NT2/D1 (cell line): Measurements from ENCODE around the gene ABCA3.

Experiments used
- DNase-seq: peaks from one replicate; pipeline ENCODE4 v3.0.0-alpha.2; 2011; ENCODE audit warnings: low read depth, low spot score
- H3K27me3 ChIP-seq: 2 replicates; pipeline ENCODE4 v1.6.0; 2011; ENCODE audit warnings: mild to moderate bottlenecking; ENCODE audit not compliant: insufficient read length, insufficient read depth
- H3K36me3 ChIP-seq: 2 replicates; pipeline ENCODE4 v1.6.1; 2011; ENCODE audit warnings: mild to moderate bottlenecking, low read length, mixed read lengths; ENCODE audit not compliant: insufficient read depth, insufficient read length
- H3K4me1 ChIP-seq: 2 replicates; pipeline ENCODE4 v1.5.1; 2011; ENCODE audit not compliant: insufficient read depth, insufficient read length
- H3K4me3 ChIP-seq: 2 replicates; pipeline ENCODE4 v1.5.1; 2011; ENCODE audit warnings: low read depth; ENCODE audit not compliant: insufficient read length
- H3K9ac ChIP-seq: 2 replicates; pipeline ENCODE4 v1.6.0; 2011; ENCODE audit warnings: low read depth; ENCODE audit not compliant: insufficient read length
- H3K9me3 ChIP-seq: 2 replicates; pipeline ENCODE4 v1.5.1; 2011; ENCODE audit warnings: mild to moderate bottlenecking, low read length; ENCODE audit not compliant: insufficient read depth
- SUZ12 ChIP-seq: IDR thresholded peaks from 2 replicates; pipeline ENCODE4 v1.6.1; 2011; ENCODE audit not compliant: insufficient read length, insufficient read depth; ENCODE audit errors: extremely low read depth
- YY1 ChIP-seq: IDR thresholded peaks from 2 replicates; pipeline ENCODE4 v1.6.1; 2011; ENCODE audit not compliant: insufficient read length, insufficient read depth
- ZNF274 ChIP-seq: IDR thresholded peaks from 2 replicates; pipeline ENCODE4 v1.6.1; 2011; ENCODE audit warnings: mild to moderate bottlenecking, low read depth, low read length

Gene ABCA3

DNA sequence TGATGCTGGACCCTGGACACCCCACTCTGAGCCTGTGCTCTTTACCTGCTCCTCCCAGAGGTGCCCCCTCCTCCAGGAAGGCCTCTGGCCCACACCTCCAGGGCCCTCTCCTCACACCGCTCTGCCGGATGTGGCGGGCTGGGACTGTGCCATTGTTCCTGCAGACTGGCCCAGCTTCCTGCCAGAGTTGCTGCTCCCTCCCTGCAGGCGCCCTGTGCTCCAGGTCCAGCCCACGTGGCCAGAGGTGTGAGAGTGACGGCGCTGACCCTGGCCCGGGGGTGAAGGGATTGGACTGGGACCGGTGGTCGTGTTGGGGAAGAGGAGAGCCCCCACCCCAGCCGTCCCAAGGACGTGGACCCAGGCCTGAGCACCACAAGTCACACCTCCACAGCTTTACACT, 111.4 kb downstream of the ABCA3 start:
- no peak for TF ChIP-seq SUZ12
- TF ChIP-seq ZNF274: no peak
- no peak for TF ChIP-seq YY1
- Histone ChIP-seq H3K36me3 (peaks cover 80% of the 10 kb centered on the region), H3K4me1 (peaks cover 9% of the 10 kb centered on the region), H3K9ac (no peak overlapping the region), H3K9me3 (no peaks in the 10 kb centered on the region), H3K4me3 (no peak overlapping the region), H3K27me3 (no peaks in the 10 kb centered on the region)
- no peak for DNase-seq

- no peak for DNase-seq
- Histone ChIP-seq H3K9ac (no peak overlapping the region), H3K4me1 (peaks cover 9% of the 10 kb centered on the region), H3K9me3 (no peaks in the 10 kb centered on the region), H3K4me3 (no peak overlapping the region), H3K36me3 (peaks cover 72% of the 10 kb centered on the region), H3K27me3 (no peaks in the 10 kb centered on the region)
- TF ChIP-seq SUZ12: no peak
Measured at GRCh38 chr16:2228161-2228824, 112.2 kb downstream of the ABCA3 start.

DNA sequence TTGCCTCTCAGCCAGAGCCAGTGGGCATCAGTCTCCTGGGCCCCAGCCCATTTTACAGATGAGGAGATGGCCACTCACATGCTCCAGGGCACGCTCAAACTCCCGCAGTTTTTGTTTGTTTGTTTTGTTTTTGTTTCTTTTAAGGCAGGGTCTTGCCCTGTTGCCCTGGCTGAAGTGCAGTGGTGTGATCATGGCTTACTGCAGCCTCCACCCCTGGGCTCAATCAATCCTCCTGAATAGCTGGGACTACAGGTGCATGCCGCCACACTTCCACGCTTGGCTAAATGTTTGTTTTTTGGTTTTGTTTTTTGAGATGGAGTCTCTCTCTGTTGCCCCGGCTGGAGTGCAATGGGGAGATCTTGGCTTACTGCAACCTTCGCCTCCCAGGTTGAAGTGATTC, 113.6 kb downstream of the ABCA3 start:
- H3K9ac ChIP-seq: no peak overlapping the region
- no peaks in the 10 kb centered on the region for H3K9me3 ChIP-seq
- TF ChIP-seq SUZ12: no peak
- no peak for TF ChIP-seq ZNF274
- TF ChIP-seq YY1: no peak
- peaks cover 58% of the 10 kb centered on the region for H3K36me3 ChIP-seq
- H3K27me3 ChIP-seq: no peaks in the 10 kb centered on the region
- no peak for DNase-seq
- H3K4me3 ChIP-seq: no peak overlapping the region
- peaks cover 9% of the 10 kb centered on the region for H3K4me1 ChIP-seq

- Histone ChIP-seq H3K27me3 (no peaks in the 10 kb centered on the region), H3K4me1 (peaks cover 9% of the 10 kb centered on the region), H3K9me3 (no peaks in the 10 kb centered on the region), H3K4me3 (no peak overlapping the region), H3K36me3 (peaks cover 52% of the 10 kb centered on the region), H3K9ac (no peak overlapping the region)
- no peak for TF ChIP-seq YY1
- no peak for TF ChIP-seq ZNF274
- no peak for TF ChIP-seq SUZ12
- DNase-seq: no peak
Measured at GRCh38 chr16:2226245-2226793, 114.2 kb downstream of the ABCA3 start.
